Measurements from ENCODE around the gene NR2C2. TPM values are rescaled to one million over a fixed set of nuclear protein-coding genes. Genes with fewer than 3 reads are reported as not detected.

NR2C2 gene
- total RNA-seq, 6 experiments from 2014 or later = 10.8 to 18.6 (median 12.2) TPM

GRCh38 chr3:14969671-14970070 lies 22.3 kb downstream of the NR2C2 start:
- WGBS (ENCODE audit: insufficient coverage, low coverage, low lambda C conversion rate, missing lambda C conversion rate) = 69% methylated on average over 1 of the region's 1 CpG

GRCh38 chr3:14976317-14976716 lies 28.9 kb downstream of the NR2C2 start:
- DNase-seq (no peak), ATAC-seq (peak in 3 of 4 donors; percentile 22 to 37 (median 35))
- H3K36me3 ChIP-seq = peaks cover 0 to 13% (median 2%) of the 10 kb centered on the region in 4 donors
- no peaks in the 10 kb centered on the region for H3K27me3 ChIP-seq
- no peaks in the 10 kb centered on the region for H3K4me1 ChIP-seq
- no peak overlapping the region for H3K4me3 ChIP-seq
- TF ChIP-seq POLR2A (IDR thresholded peaks at IDR 0.05) (no peak), CTCF (IDR thresholded peaks at IDR 0.05) (no peak)
- no peak overlapping the region for H3K27ac ChIP-seq
- 50% methylated on average over 1 of the region's 1 CpG for WGBS (ENCODE audit: insufficient coverage, low coverage, low lambda C conversion rate, missing lambda C conversion rate)
- intact Hi-C loops (cut with DNase I) = no loop called here
- H3K9me3 ChIP-seq = no peaks in the 10 kb centered on the region

More at GRCh38 chr3:14969671-14970070, 22.3 kb downstream of the NR2C2 start:
- ATAC-seq (no peak), DNase-seq (no peak)
- H3K27ac ChIP-seq = no peak overlapping the region
- peaks cover 0 to 13% (median 2%) of the 10 kb centered on the region in 4 donors for H3K36me3 ChIP-seq
- H3K4me1 ChIP-seq = no peaks in the 10 kb centered on the region
- H3K27me3 ChIP-seq = no peaks in the 10 kb centered on the region
- H3K9me3 ChIP-seq = no peaks in the 10 kb centered on the region
- intact Hi-C loops (cut with DNase I) = no loop called here
- H3K4me3 ChIP-seq = no peak overlapping the region
- TF ChIP-seq CTCF (IDR thresholded peaks at IDR 0.05) (no peak), POLR2A (IDR thresholded peaks at IDR 0.05) (no peak)

DNA sequence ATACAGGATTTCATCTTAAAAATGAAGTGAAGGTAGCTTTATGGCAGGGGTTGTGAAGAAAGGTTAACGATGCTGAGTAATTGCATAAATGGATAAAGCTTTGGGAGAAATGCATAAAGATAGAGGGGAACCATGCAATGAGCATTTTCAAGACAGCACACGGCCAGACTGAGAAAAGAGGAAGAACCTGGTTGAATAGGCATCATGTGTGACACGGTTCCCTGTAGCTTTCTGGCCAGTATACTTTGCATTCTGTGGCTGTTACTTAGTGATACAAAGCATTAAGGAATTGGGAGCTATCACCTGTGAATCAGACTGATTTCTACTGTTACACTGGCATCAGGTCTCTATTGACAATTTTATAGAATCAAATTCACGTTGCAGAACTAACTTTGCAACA lies 33.3 kb downstream of the NR2C2 start:
- DNase-seq (no peak), ATAC-seq (peak in 1 of 4 donors; percentile 39)
- Histone ChIP-seq H3K9me3 (peaks cover 0 to 2% (median 0%) of the 10 kb centered on the region in 4 donors), H3K4me3 (no peak overlapping the region), H3K36me3 (no peaks in the 10 kb centered on the region), H3K27me3 (no peaks in the 10 kb centered on the region), H3K4me1 (no peaks in the 10 kb centered on the region), H3K27ac (no peak overlapping the region)
- WGBS (ENCODE audit: insufficient coverage, low coverage, low lambda C conversion rate, missing lambda C conversion rate) = 69% methylated on average over 4 of the region's 4 CpGs
- intact Hi-C loops (cut with DNase I) = no loop called here
- no peak for TF ChIP-seq CTCF (IDR thresholded peaks at IDR 0.05)
- no peak for TF ChIP-seq POLR2A (IDR thresholded peaks at IDR 0.05)

- 100% methylated on average over 3 of the region's 3 CpGs for WGBS (ENCODE audit: insufficient coverage, low coverage, low lambda C conversion rate, missing lambda C conversion rate)
- ATAC-seq = no peak
- H3K27ac ChIP-seq = no peak overlapping the region
- H3K4me3 ChIP-seq = no peak overlapping the region
- peaks cover 0 to 5% (median 2%) of the 10 kb centered on the region in 4 donors for H3K4me1 ChIP-seq
- H3K27me3 ChIP-seq = no peaks in the 10 kb centered on the region
- no peaks in the 10 kb centered on the region for H3K36me3 ChIP-seq
- H3K9me3 ChIP-seq = peaks cover 0 to 2% (median 0%) of the 10 kb centered on the region in 4 donors
- intact Hi-C loops (cut with DNase I) = no loop called here
- TF ChIP-seq POLR2A (IDR thresholded peaks at IDR 0.05) (no peak), CTCF (IDR thresholded peaks at IDR 0.05) (no peak)
- no peak for DNase-seq
These were observed 37.3 kb downstream of the NR2C2 start for GRCh38 chr3:14984581-14985113.
